Heart left ventricle (tissue), 16 donors: Measurements from ENCODE around the gene KLHL29. TPM values are rescaled to one million over a fixed set of nuclear protein-coding genes. Genes with fewer than 3 reads are reported as not detected.

Experiments
- ATAC-seq, 4 donors: fragments of 200-7000 bp; cut with Tn5 transposase; one replicate each; pipeline ENCODE4 v1.9.1; 2020 to 2022; ENCODE audit warnings: moderate library complexity in 4 of 4, mild to moderate bottlenecking in 3 of 4, moderate number of reproducible peaks in 1 of 4
- DNase-seq, 5 donors: peaks; one replicate each; pipeline ENCODE4 v3.0.0-alpha.2; 2020
- H3K27ac ChIP-seq, 12 donors: fragments of 200-600 bp; sonication (generic) in 4 of 12; one replicate each; pipeline versions ENCODE4 v1.5.0 to v1.8.0; 2016 to 2022; ENCODE audit warnings: mild to moderate bottlenecking in 2 of 12
- H3K27me3 ChIP-seq, 9 donors: fragments of 200-600 bp; sonication (generic) in 2 of 9; one replicate each; pipeline versions ENCODE4 v1.5.1 to v1.8.0; 2016 to 2022; ENCODE audit warnings: mild to moderate bottlenecking in 3 of 9
- H3K36me3 ChIP-seq, 9 donors: fragments of 200-600 bp; sonication (generic) in 2 of 9; one replicate each; pipeline versions ENCODE4 v1.5.0 to v1.8.0; 2018 to 2022; ENCODE audit warnings: mild to moderate bottlenecking in 2 of 9
- H3K4me1 ChIP-seq, 12 donors: fragments of 200-600 bp; sonication (generic) in 4 of 12; one replicate each; pipeline versions ENCODE4 v1.5.0 to v1.8.0; 2016 to 2022; ENCODE audit warnings: mild to moderate bottlenecking in 3 of 12
- H3K4me3 ChIP-seq, 12 donors: fragments of 200-600 bp; sonication (generic) in 4 of 12; one replicate each; pipeline versions ENCODE4 v1.5.0 to v1.8.0; 2017 to 2022; ENCODE audit warnings: mild to moderate bottlenecking in 9 of 12, moderate library complexity in 4 of 12
- H3K9me3 ChIP-seq, 12 donors: fragments of 200-600 bp; sonication (generic) in 4 of 12; one replicate each; pipeline versions ENCODE4 v1.5.0 to v1.8.0; 2016 to 2022; ENCODE audit warnings: mild to moderate bottlenecking in 1 of 12
- POLR2A ChIP-seq, 2 donors: fragments of 450-650 bp; IDR thresholded peaks; one replicate each; pipeline ENCODE4 v1.6.1; 2017; ENCODE audit warnings: antibody characterized with exemption in 2 of 2, mild to moderate bottlenecking in 2 of 2, moderate library complexity in 2 of 2
- WGBS, 4 donors: extraction: QIAGEN DNeasy Blood & Tissue Kit in 2 of 4; methylation state at CpG; one replicate each; pipeline versions ENCODE4 v1.1.5 to v1.1.7; 2013 to 2018; 5-methylcytosine and 5-hydroxymethylcytosine counted together
- intact Hi-C, 10 donors: fragments of 100-400 bp; cut with DNase I; formaldehyde crosslinking; loops; one replicate each; pipeline versions ENCODE4 v1.11.1 to v1.14.2; 2022
- polyA plus RNA-seq, 2 donors: library from polyadenylated mRNA; stranded (reverse); fragments of 200-250 nt; gene quantifications; one replicate each; pipeline ENCODE4 v1.2.3, GENCODE V29; 2013
- total RNA-seq, 9 donors: library from RNA; depleted of rRNA in 2 of 9; stranded (reverse); fragments of >200 nt in 2 of 9; fragmentation: NEBNext Ultra II Directional in 3 of 9; extraction: Animal tissue kit (Norgen Biotek cat#: 25700) in 3 of 9; gene quantifications; one replicate each; pipeline versions ENCODE4 v1.1.0 to v1.2.4, GENCODE V29; 2016 to 2023
- TF ChIP-seq, protein P1 (sequence below), 12 donors: fragments of 200-600 bp; sonication (generic) in 4 of 12; IDR thresholded peaks; one replicate each; pipeline versions ENCODE4 v1.5.0 to v1.8.0; 2018 to 2022; ENCODE audit warnings: antibody characterized with exemption in 12 of 12, mild to moderate bottlenecking in 5 of 12
- donor health status: ischemic (EF 13 %, LVEDD 7.1; RV severe dilation, severe dysfunction).
- donor health status: healthy with polysubstance abuse.
- donor health status: DM: no; HTN: yes; CAD: no.
- donor health status: DM: no; HTN: no; CAD: no.
- donor health status: ischemic (EF 25% LVEDD 6.9; RV normal size, moderate dysfunction).
- donor health status: ischemic (EF 25% LVEDD 5.7; RV mildly dilated, moderate dysfunction).
- donor health status: healthy.
- donor health status: DM: yes; HTN: yes; CAD: no.
- donor health status: ischemic (EF 35%, LVEDD 5.7; RV mildly dilated, moderate dysfunction).
- donor health status: nonischemic (EF 11% LVEDD 7.7; RV severe dilation, severe dysfunction).
- donor health status: DM: yes; HTN: yes; CAD: no.
- donor health status: PGD.
- donor health status: ischemic (EF 29% LVEDD 5.4; RV normal size, mild dysfunction).
- donor health status: nonischemic (EF 23%, LVEDD 6.1; RV moderate dilation, normal function).

The KLHL29 gene
- total and polyA plus RNA-seq, 11 donors: 0.74 to 2.7 (median 1.1) TPM

DNA sequence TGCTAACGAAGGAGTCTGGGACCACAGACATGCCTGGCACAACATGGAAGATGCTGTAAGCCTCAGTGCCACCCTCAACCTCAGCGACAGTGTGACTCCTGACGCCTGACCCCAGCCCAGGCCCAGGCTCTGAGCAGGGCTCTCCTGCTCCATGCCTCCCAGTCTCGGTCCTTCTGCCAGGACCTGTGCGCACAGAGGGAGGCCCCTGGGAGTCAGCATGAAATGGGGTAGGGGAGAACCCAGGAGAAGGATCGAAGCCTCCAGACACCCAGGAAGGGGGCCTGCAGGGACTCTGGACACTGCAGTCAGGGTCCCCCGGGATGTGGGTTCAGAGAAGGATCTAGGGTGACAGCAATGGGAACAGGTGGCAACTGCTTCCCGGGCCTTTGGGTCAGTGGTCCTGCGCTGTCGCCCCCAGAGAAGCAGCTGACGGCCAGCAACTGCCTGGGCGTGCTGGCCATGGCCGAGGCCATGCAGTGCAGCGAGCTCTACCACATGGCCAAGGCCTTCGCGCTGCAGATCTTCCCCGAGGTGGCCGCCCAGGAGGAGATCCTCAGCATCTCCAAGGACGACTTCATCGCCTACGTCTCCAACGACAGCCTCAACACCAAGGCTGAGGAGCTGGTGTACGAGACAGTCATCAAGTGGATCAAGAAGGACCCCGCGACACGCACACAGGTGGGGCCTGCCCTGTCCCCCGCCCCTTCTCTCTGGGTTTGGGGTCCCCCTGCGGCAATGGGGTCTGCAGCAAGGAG, 308.0 kb downstream of the KLHL29 start:
- intact Hi-C loops: no loop called here
- ATAC-seq: no peak
- TF ChIP-seq, protein P1, sequence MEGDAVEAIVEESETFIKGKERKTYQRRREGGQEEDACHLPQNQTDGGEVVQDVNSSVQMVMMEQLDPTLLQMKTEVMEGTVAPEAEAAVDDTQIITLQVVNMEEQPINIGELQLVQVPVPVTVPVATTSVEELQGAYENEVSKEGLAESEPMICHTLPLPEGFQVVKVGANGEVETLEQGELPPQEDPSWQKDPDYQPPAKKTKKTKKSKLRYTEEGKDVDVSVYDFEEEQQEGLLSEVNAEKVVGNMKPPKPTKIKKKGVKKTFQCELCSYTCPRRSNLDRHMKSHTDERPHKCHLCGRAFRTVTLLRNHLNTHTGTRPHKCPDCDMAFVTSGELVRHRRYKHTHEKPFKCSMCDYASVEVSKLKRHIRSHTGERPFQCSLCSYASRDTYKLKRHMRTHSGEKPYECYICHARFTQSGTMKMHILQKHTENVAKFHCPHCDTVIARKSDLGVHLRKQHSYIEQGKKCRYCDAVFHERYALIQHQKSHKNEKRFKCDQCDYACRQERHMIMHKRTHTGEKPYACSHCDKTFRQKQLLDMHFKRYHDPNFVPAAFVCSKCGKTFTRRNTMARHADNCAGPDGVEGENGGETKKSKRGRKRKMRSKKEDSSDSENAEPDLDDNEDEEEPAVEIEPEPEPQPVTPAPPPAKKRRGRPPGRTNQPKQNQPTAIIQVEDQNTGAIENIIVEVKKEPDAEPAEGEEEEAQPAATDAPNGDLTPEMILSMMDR (IDR thresholded peaks at IDR 0.05): no peak
- no peak for TF ChIP-seq POLR2A (IDR thresholded peaks at IDR 0.05)
- no peaks in the 10 kb centered on the region for H3K9me3 ChIP-seq
- peaks cover 0 to 18% (median 0%) of the 10 kb centered on the region in 9 donors for H3K36me3 ChIP-seq
- WGBS, 4 donors: 95 to 97% (median 97%) methylated on average over 17 to 28 of the region's 28 CpGs
- no peak overlapping the region for H3K27ac ChIP-seq
- H3K27me3 ChIP-seq: no peaks in the 10 kb centered on the region
- no peak overlapping the region for H3K4me3 ChIP-seq
- peak in 1 of 5 donors; percentile 60 for DNase-seq
- H3K4me1 ChIP-seq: no peaks in the 10 kb centered on the region

DNA sequence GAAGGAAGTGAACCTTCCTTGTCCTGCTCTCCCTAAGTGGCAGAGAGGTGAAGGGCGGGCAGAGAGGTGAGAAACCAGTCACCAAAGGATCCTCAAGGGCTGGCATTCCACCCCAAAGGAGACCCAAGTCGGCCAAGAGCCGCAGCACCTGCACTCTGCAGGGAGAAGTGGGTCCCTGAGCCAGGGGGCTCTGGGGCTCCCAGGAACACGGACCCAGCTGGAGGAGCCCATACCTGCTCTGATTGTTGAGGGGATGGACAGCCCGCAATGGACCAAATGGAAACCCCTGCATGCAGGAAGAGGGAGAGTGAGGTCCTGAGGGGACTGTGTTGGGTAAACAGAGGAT, 308.6 kb downstream of the KLHL29 start:
- no peak overlapping the region for H3K27ac ChIP-seq
- peaks cover 0 to under 1% (median 0%) of the 10 kb centered on the region in 12 donors for H3K4me1 ChIP-seq
- TF ChIP-seq, protein P1 (IDR thresholded peaks at IDR 0.05): no peak
- 91 to 97% (median 96%) methylated on average over 5 of the region's 5 CpGs for WGBS, 4 donors
- H3K9me3 ChIP-seq: no peaks in the 10 kb centered on the region
- no peak for ATAC-seq
- H3K4me3 ChIP-seq: no peak overlapping the region
- DNase-seq: peak in 1 of 5 donors; percentile 40
- H3K36me3 ChIP-seq: peaks cover 0 to 18% (median 0%) of the 10 kb centered on the region in 9 donors
- no peaks in the 10 kb centered on the region for H3K27me3 ChIP-seq
- intact Hi-C loops: no loop called here

DNA sequence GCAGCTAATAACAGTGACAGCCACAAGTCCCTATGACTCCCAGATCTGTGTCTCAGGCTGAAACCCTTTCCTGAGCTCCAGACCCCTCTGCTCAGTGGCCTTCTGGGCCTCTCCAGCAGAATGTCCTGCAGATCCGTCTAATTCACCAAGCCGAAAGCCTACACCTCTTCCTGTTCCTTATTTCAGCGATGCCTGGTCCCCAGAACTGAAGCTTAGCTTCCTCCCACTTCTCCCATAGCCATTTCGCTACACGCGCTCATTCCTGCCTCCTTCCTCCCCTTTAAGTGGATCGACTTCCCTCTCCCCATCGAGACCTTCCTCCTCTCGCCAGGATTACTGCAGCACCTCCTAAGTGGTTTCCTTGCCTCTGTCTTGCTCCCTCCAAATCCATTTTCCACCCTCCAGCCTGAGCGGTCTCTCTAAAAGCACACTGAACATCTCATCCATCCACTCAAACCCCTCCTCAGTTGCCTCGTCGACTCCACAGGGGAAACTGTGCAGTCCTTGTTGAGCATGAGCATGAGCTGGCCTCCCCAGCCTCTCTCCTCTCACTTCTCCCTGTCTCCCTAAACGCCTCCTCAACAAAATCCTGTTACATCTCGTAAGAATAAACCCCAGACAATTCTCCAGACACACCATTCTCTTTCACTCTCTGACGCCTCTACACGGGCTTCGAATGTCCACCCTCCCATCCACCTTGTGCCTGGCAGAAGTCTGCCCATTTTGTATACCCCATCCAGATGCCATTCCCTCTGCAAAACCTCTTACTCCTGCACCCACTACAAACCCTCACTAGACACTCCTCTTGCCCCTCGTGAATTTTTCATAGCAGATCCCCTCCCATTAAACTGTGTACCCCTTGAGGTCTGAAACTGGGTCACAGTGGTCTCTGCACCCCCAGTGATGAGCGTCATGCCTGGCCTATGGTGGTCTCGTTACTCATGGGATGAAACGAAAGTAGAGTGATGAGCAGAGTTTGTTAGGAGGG, 309.4 kb downstream of the KLHL29 start:
- TF ChIP-seq, protein P1 (IDR thresholded peaks at IDR 0.05): no peak
- TF ChIP-seq POLR2A (IDR thresholded peaks at IDR 0.05): no peak
- Histone ChIP-seq H3K9me3 (no peaks in the 10 kb centered on the region), H3K27ac (no peak overlapping the region), H3K4me3 (no peak overlapping the region), H3K27me3 (no peaks in the 10 kb centered on the region), H3K36me3 (peaks cover 0 to 18% (median 0%) of the 10 kb centered on the region in 9 donors), H3K4me1 (peaks cover 0 to 7% (median 0%) of the 10 kb centered on the region in 12 donors)
- intact Hi-C loops: no loop called here
- 87 to 90% (median 88%) methylated on average over 21 of the region's 21 CpGs for WGBS, 4 donors
- ATAC-seq: no peak
- DNase-seq: no peak
